H9 (cell line): Measurements from ENCODE around the gene BMP2K. TPM values are rescaled to one million over a fixed set of nuclear protein-coding genes. Genes with fewer than 3 reads are reported as not detected.

Source experiments
- DNase-seq: peaks from one replicate; pipeline ENCODE4 v3.0.0-alpha.2; 2017
- H2AFZ ChIP-seq: one replicate; pipeline ENCODE4 v1.6.1; 2013; ENCODE audit warnings: mild to moderate bottlenecking, low read length, control low read depth, moderate library complexity
- H2AK5ac ChIP-seq: 2 replicates; pipeline ENCODE4 v1.6.1; 2013; ENCODE audit warnings: low read length, control low read depth, mixed read lengths; ENCODE audit not compliant: insufficient read length
- H2BK120ac ChIP-seq: one replicate; pipeline ENCODE4 v1.6.1; 2013; ENCODE audit warnings: low read depth, mild to moderate bottlenecking, low read length, control low read depth, inconsistent platforms; ENCODE audit not compliant: poor library complexity, severe bottlenecking
- H2BK12ac ChIP-seq: 2 replicates; pipeline ENCODE4 v1.6.1; 2013; ENCODE audit warnings: low read length, control low read depth, mixed read lengths, low read depth; ENCODE audit not compliant: insufficient read length
- H2BK15ac ChIP-seq: 2 replicates; pipeline ENCODE4 v1.6.1; 2013; ENCODE audit warnings: low read depth, low read length, control low read depth
- H2BK20ac ChIP-seq: one replicate; pipeline ENCODE4 v1.6.1; 2013; ENCODE audit warnings: low read depth, mild to moderate bottlenecking, low read length, control low read depth, inconsistent platforms; ENCODE audit not compliant: poor library complexity, severe bottlenecking
- H2BK5ac ChIP-seq: 2 replicates; pipeline ENCODE4 v1.6.1; 2013; ENCODE audit warnings: low read length, control low read depth, mixed read lengths; ENCODE audit not compliant: insufficient read length
- H3K14ac ChIP-seq: 2 replicates; pipeline ENCODE4 v1.6.1; 2013; ENCODE audit warnings: low read length, control low read depth; ENCODE audit not compliant: insufficient read depth
- H3K18ac ChIP-seq: 2 replicates; pipeline ENCODE4 v1.6.1; 2013; ENCODE audit warnings: low read depth, mild to moderate bottlenecking, mixed read lengths, low read length, control low read depth; ENCODE audit not compliant: insufficient read length
- H3K23ac ChIP-seq: 2 replicates; pipeline ENCODE4 v1.6.1; 2013; ENCODE audit warnings: low read length, control low read depth, mixed read lengths, low read depth; ENCODE audit not compliant: insufficient read length
- H3K23me2 ChIP-seq: 2 replicates; pipeline ENCODE4 v1.6.1; 2013; ENCODE audit warnings: low read depth, mild to moderate bottlenecking, mixed read lengths, low read length, control low read depth; ENCODE audit not compliant: insufficient read length, poor library complexity, severe bottlenecking
- H3K27ac ChIP-seq: 2 replicates; pipeline ENCODE4 v1.5.1; 2013; ENCODE audit warnings: low read length, control low read depth, mixed read lengths, low read depth; ENCODE audit not compliant: insufficient read length
- H3K27me3 ChIP-seq: 2 replicates; pipeline ENCODE4 v1.6.1; 2013; ENCODE audit warnings: low read length, control low read depth, inconsistent platforms; ENCODE audit not compliant: insufficient read depth
- H3K4ac ChIP-seq: 2 replicates; pipeline ENCODE4 v1.6.1; 2013; ENCODE audit warnings: low read depth, mild to moderate bottlenecking, control low read depth, inconsistent platforms, low read length, moderate library complexity
- H3K4me1 ChIP-seq: 2 replicates; pipeline ENCODE4 v1.6.1; 2013; ENCODE audit warnings: low read length, control low read depth, inconsistent platforms; ENCODE audit not compliant: insufficient read depth
- H3K4me2 ChIP-seq: 2 replicates; pipeline ENCODE4 v1.6.1; 2013; ENCODE audit warnings: low read length, control low read depth, mixed read lengths; ENCODE audit not compliant: insufficient read length, insufficient read depth
- H3K56ac ChIP-seq: 2 replicates; pipeline ENCODE4 v1.6.1; 2013; ENCODE audit warnings: low read depth, mild to moderate bottlenecking, mixed read lengths, low read length, control low read depth; ENCODE audit not compliant: insufficient read length
- H3K79me1 ChIP-seq: 2 replicates; pipeline ENCODE4 v1.6.1; 2013; ENCODE audit warnings: low read depth, mild to moderate bottlenecking, moderate library complexity, low read length, control low read depth, inconsistent platforms; ENCODE audit not compliant: insufficient read depth, poor library complexity, severe bottlenecking
- H3K79me2 ChIP-seq: 2 replicates; pipeline ENCODE4 v1.6.1; 2013; ENCODE audit warnings: low read length, control low read depth, inconsistent platforms; ENCODE audit not compliant: insufficient read depth
- H3K9ac ChIP-seq: 2 replicates; pipeline ENCODE4 v1.6.1; 2013; ENCODE audit warnings: low read length, control low read depth, mixed read lengths; ENCODE audit not compliant: insufficient read length; ENCODE audit errors: extremely low read depth
- H3K9me3 ChIP-seq: one replicate; pipeline ENCODE4 v1.6.1; 2013; ENCODE audit warnings: low read depth, low read length, inconsistent platforms; ENCODE audit not compliant: control insufficient read depth
- H3T11ph ChIP-seq: one replicate; pipeline ENCODE4 v1.6.1; 2013; ENCODE audit warnings: mild to moderate bottlenecking, low read length, control low read depth, inconsistent platforms
- H4K20me1 ChIP-seq: one replicate; pipeline ENCODE4 v1.6.1; 2013; ENCODE audit not compliant: control insufficient read depth, insufficient read length, insufficient read depth
- H4K5ac ChIP-seq: 2 replicates; pipeline ENCODE4 v1.6.1; 2013; ENCODE audit warnings: low read depth, mild to moderate bottlenecking, mixed read lengths, low read length, control low read depth; ENCODE audit not compliant: insufficient read length
- H4K8ac ChIP-seq: replicated peaks from 2 replicates; pipeline ENCODE4 v1.6.1; 2013; ENCODE audit warnings: low read length, control low read depth, mixed read lengths, low read depth; ENCODE audit not compliant: insufficient read length
- H4K91ac ChIP-seq: 2 replicates; pipeline ENCODE4 v1.6.1; 2013; ENCODE audit warnings: low read depth, mild to moderate bottlenecking, moderate library complexity, mixed read lengths, low read length, control low read depth; ENCODE audit not compliant: insufficient read length
- H3K27ac Mint-ChIP-seq, 3 experiments: 2 replicates in 2 of 3; 3 replicates in 1 of 3; pipeline ENCODE4 v1.8.0; 2020 to 2021; ENCODE audit warnings: mixed read lengths in 3 of 3, mild to moderate bottlenecking in 1 of 3, moderate library complexity in 1 of 3
- H3K27me3 Mint-ChIP-seq: 2 replicates; pipeline ENCODE4 v1.8.0; 2021; ENCODE audit warnings: low read depth, mild to moderate bottlenecking, moderate library complexity, mixed read lengths
- H3K36me3 Mint-ChIP-seq, 3 experiments: 2 replicates in 2 of 3; 3 replicates in 1 of 3; pipeline ENCODE4 v1.8.0; 2020 to 2021; ENCODE audit warnings: low read depth in 3 of 3, mixed read lengths in 3 of 3; ENCODE audit not compliant: insufficient read depth in 1 of 3
- H3K4me1 Mint-ChIP-seq, 2 experiments: 2 replicates each; pipeline ENCODE4 v1.8.0; 2020; ENCODE audit warnings: mixed read lengths in 2 of 2
- H3K4me3 Mint-ChIP-seq, 2 experiments: 2 replicates in 1 of 2; 3 replicates in 1 of 2; pipeline ENCODE4 v1.8.0; 2020 to 2021; ENCODE audit warnings: mild to moderate bottlenecking in 2 of 2, mixed read lengths in 2 of 2, moderate library complexity in 1 of 2
- H3K9me3 Mint-ChIP-seq, 2 experiments: 2 replicates in 1 of 2; 3 replicates in 1 of 2; pipeline ENCODE4 v1.8.0; 2020; ENCODE audit warnings: mild to moderate bottlenecking in 2 of 2, mixed read lengths in 2 of 2, moderate library complexity in 1 of 2
- WGBS: extraction: QIAGEN DNeasy Blood & Tissue Kit; methylation state at CpG from one replicate; pipeline ENCODE4 v1.1.7; 2013; ENCODE audit warnings: missing lambda C conversion rate, low lambda C conversion rate, mixed read lengths; ENCODE audit not compliant: insufficient read length; ENCODE audit errors: extremely low coverage; 5-methylcytosine and 5-hydroxymethylcytosine counted together
- total RNA-seq: library from RNA; stranded (reverse); gene quantifications from 2 replicates; pipeline ENCODE4 v1.2.1, GENCODE V29; 2021
- TF ChIP-seq, protein P1 (sequence below): fragments of 200-600 bp; sonication (generic); conservative IDR thresholded peaks from 3 replicates; pipeline ENCODE4 v1.8.0; 2021; ENCODE audit warnings: antibody characterized with exemption, mild to moderate bottlenecking

Gene BMP2K
- total RNA-seq, 1 experiment from 2014 or later, result 26.4 TPM

DNA sequence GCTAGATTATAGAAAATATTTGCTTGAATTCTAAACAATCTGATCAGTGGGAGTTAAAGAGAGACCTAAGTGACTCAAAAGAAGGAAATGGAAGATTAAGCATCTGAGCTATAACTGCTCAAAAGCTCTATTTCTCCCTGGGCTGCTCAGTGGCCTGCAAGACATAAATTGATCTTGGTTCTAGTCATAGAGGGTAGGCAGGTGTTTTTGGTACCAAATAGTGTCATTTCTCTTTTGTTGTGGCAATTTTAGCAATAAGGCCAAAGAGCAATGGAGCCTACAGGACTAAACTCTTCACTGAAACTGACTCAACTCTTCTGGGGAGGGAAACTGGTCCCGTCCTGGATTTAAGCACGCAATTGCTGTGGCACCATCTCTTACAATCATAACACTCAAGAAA, 33.9 kb upstream of the BMP2K start:
- Histone ChIP-seq H3K9ac (no peak overlapping the region), H3K4ac (no peak overlapping the region), H4K8ac (no peak overlapping the region), H2AK5ac (no peak overlapping the region), H3K79me1 (no peaks in the 10 kb centered on the region), H3K27me3 (no peaks in the 10 kb centered on the region), H2BK15ac (no peak overlapping the region), H2BK20ac (no peak overlapping the region), H3K4me2 (no peak overlapping the region), H3K23ac (no peak overlapping the region), H3K14ac (no peak overlapping the region), H3K79me2 (no peaks in the 10 kb centered on the region), H4K5ac (no peak overlapping the region), H3K27ac (no peak overlapping the region), H2AFZ (no peak overlapping the region), H2BK5ac (no peak overlapping the region), H4K20me1 (no peaks in the 10 kb centered on the region), H3K9me3 (no peaks in the 10 kb centered on the region), H2BK120ac (no peak overlapping the region), H3T11ph (no peak overlapping the region), H3K4me1 (no peaks in the 10 kb centered on the region), H3K23me2 (no peaks in the 10 kb centered on the region), H3K18ac (no peak overlapping the region), H4K91ac (no peak overlapping the region), H2BK12ac (no peak overlapping the region), H3K56ac (no peak overlapping the region)
- no peak overlapping the region for H3K4me3 Mint-ChIP-seq
- H3K27me3 Mint-ChIP-seq, result no peaks in the 10 kb centered on the region; the same call in 1 of the 2 replicates
- DNase-seq, result no peak
- no peaks in the 10 kb centered on the region for H3K4me1 Mint-ChIP-seq
- WGBS, result no CpG with 5 or more reads among the region's 2 CpGs
- no peaks in the 10 kb centered on the region for H3K9me3 Mint-ChIP-seq
- H3K27ac Mint-ChIP-seq, result no peak overlapping the region
- TF ChIP-seq, protein P1, sequence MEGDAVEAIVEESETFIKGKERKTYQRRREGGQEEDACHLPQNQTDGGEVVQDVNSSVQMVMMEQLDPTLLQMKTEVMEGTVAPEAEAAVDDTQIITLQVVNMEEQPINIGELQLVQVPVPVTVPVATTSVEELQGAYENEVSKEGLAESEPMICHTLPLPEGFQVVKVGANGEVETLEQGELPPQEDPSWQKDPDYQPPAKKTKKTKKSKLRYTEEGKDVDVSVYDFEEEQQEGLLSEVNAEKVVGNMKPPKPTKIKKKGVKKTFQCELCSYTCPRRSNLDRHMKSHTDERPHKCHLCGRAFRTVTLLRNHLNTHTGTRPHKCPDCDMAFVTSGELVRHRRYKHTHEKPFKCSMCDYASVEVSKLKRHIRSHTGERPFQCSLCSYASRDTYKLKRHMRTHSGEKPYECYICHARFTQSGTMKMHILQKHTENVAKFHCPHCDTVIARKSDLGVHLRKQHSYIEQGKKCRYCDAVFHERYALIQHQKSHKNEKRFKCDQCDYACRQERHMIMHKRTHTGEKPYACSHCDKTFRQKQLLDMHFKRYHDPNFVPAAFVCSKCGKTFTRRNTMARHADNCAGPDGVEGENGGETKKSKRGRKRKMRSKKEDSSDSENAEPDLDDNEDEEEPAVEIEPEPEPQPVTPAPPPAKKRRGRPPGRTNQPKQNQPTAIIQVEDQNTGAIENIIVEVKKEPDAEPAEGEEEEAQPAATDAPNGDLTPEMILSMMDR, result no peak
- no peaks in the 10 kb centered on the region for H3K36me3 Mint-ChIP-seq
